ENCODE measurements around the gene HNRNPM.

DNA sequence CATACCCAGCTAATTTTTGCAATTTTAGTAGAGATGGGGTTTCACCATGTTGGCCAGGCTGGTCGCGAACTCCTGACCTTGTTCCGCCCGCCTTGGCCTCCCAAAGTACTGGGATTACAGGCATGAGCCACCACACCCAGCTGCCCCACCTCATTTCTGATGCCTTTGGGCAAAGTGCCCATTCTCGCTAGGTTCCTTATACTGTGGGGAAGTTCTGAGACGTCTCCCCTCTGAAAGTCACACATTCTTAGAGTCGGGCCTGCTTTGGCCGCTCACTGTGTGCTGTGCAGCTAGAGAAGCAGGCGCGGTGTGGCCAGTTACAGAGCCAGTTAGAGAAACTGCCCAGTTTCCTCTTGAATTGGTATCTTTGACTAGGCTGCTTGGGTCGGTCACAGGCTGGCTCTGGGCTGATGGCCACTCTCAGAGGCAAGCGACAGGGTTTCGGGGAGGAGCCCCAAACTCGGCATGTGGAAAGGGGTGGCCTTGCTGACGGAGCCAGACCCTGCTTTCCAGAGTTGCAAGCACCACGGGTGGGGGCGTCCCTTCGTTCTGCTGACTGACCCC lies 39.6 kb downstream of the HNRNPM start:
- TF ChIP-seq POLR2A (IDR thresholded peaks at IDR 0.05), result no peak
- TF ChIP-seq, protein P1, sequence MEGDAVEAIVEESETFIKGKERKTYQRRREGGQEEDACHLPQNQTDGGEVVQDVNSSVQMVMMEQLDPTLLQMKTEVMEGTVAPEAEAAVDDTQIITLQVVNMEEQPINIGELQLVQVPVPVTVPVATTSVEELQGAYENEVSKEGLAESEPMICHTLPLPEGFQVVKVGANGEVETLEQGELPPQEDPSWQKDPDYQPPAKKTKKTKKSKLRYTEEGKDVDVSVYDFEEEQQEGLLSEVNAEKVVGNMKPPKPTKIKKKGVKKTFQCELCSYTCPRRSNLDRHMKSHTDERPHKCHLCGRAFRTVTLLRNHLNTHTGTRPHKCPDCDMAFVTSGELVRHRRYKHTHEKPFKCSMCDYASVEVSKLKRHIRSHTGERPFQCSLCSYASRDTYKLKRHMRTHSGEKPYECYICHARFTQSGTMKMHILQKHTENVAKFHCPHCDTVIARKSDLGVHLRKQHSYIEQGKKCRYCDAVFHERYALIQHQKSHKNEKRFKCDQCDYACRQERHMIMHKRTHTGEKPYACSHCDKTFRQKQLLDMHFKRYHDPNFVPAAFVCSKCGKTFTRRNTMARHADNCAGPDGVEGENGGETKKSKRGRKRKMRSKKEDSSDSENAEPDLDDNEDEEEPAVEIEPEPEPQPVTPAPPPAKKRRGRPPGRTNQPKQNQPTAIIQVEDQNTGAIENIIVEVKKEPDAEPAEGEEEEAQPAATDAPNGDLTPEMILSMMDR (IDR thresholded peaks at IDR 0.05), result no peak

Measured in ovary (tissue), 3 donors.